HG02763 (cell line): ENCODE data around the gene PLOD3.
"Not testable (repeated sequence)": the region's sequence is repeated elsewhere in the genome, so short reads cannot be mapped to it uniquely, and the experiment has no call there.

Experiments used
- ATAC-seq: cut with Tn5 transposase; IDR thresholded peaks from one replicate; pipeline ENCODE4 v1.9.1; 2021; ENCODE audit warnings: mild to moderate bottlenecking, moderate library complexity; ENCODE audit not compliant: unreplicated experiment

Gene PLOD3

DNA sequence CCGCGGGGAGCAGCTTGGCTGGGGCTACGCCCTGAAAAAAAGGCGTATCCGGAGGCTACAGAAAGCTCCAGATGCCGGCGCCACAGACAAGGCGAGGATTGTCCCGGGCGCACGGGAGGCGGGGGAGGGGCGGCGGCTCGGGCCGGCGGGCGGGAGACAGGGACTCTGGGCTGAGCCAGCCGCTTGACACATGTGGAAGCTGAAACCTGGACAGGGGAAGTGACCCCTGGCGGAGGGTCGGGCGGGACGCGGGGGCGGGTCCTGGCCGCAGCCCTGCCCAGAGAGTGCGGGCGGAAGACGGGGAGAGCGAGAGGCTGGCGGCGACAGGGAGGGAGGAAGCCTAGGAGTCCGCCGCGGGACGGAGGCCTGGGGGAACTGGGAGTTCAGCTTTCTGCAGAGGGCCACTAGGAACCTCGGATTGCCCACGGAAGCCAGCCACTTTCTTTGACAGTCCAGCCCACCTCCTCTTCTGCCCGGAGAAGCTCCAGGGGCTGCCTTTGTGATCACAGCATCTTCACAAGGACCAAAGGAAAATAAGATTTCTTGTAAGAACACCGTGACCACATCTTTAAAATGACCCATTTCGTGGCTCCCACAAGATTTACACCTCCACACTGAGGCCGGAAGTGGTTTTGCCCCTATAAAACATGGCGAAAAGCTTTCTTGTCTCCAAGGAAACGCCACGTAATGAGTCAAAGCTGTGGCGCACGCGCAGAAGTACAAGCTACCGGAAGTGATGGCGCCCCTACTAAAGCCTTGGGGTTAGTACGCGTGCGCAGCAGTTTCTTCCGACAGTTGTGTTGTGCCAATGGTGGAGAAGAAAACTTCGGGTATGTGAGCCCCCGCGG lies at the start of gene PLOD3, which contains the start of gene ZNHIT1:
Gene PLOD3 (minus strand): TSS at position 194 of the 848 bp plus-strand sequence. CDS start 307 bp downstream, outside the sequence.
Gene ZNHIT1 (plus strand): TSS at position 778 of the 848 bp plus-strand sequence. CDS start 31 bp downstream, at position 809.
- peak; percentile 66 for ATAC-seq

GRCh38 chr7:101265622-101266516 lies 48.5 kb upstream of the PLOD3 start:
- no peak for ATAC-seq

DNA sequence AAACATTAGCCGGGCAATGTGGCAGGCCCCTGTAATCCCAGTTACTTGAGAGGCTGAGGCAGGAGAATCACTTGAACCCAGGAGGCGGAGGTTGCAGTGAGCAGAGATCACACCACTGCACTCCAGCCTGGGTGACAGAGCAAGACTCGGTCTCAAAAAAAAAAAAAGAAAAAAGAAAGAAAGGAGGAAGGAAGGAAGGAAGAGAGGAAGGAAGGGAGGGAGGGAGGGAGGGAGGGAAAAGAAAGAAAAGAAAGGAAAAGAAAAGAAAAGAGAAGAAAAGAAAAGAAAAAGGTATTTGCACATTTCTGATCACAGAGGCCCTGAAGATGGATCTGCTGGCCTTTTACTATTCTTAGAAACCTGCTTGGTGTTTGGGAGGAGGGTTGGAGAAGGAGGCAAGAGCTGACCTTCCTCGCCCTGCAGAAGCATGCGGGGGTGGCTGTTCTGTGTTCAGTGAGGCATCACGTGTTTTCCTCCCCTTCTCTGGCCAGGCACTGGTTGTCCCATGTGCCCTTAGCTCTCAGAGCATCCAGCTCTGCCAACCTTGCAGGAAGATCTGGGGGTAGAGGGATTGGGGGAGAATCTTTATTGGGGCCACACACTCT lies 46.8 kb upstream of the PLOD3 start:
- not testable (repeated sequence) for ATAC-seq

- no peak for ATAC-seq
These were observed 40.9 kb upstream of the PLOD3 start for GRCh38 chr7:101258243-101258731.

DNA sequence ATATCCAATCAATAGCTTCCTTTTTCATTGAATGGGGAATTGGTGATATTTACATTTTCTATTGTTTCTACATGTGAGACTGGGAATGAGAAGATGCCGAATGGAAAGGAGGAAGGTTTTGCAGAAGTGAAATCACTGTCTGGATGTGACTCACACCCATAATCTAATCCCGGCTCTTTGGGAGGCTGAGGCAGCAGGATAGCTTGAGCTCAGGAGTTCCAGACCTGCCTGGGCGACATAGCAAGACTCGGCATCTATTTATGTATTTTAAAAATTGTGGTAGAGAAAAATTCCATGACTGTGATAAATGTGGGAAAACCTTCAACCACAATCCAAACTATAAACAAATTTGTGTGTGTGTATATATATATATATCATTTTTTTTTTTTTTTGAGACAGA lies 38.4 kb upstream of the PLOD3 start:
- ATAC-seq, result no peak

GRCh38 chr7:101253199-101253598 lies 35.8 kb upstream of the PLOD3 start:
- ATAC-seq, result not testable (repeated sequence)

GRCh38 chr7:101251871-101252659 lies 34.7 kb upstream of the PLOD3 start:
- ATAC-seq, result peak; percentile 97

DNA sequence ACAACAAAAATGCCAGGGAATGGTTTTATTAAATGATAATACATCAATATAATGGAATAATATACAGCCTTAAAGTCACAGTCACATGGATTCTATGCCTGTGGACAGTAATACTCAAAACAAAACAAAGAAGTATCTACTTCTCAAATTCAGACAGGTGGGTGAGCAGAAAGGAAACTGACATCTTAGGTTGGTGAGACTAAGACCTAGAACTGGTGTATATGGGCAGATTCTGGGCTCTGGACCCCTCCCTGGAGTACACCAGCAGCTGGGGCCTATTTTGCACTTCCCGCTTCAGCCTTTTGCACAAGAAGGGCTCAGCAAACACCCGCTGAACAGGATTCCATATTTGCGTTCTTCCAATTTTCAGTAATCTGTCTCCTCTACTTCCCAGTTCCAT lies 32.9 kb upstream of the PLOD3 start:
- ATAC-seq, result no peak

GRCh38 chr7:101248276-101248675 lies 30.9 kb upstream of the PLOD3 start:
- ATAC-seq, result no peak

GRCh38 chr7:101245147-101245668 lies 27.8 kb upstream of the PLOD3 start:
- ATAC-seq, result no peak

DNA sequence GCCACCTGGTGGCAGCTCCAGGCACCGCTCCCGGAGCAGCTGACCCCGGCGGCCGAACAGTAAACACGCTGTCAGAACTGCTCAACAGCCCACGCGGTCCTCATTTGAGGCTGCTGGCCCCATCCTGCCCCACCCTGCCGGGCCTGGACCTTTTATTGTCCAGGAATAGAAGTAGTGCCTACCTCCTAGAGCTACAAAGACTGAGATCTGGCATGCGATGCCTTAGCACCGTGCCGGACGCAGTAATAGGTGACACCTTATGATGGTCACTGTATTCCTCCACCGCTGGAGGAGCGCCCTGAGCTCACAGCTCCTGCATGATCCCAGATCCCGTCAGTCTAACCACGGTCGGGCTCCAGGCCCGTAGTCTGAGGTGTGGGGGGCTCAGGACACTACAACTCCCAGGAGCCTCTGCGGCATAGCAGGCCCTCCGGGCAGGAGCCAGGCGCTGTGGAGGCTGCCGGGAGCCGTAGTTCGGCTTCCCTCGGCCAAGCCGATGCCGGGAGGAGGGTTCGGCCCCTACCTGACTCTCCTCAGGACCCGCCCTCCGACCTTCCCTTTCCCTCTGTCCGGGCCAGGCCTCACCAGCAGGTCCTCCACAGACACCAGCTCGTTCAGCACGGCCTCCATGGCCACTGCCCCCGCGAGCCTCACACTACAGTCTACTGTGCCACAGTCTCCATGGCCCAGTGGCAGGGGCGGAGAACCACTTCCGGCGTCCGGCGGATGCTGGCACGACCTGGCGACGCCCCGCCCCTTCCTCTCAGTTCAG lies 27.2 kb upstream of the PLOD3 start, which contains the start of gene FIS1:
Gene FIS1 (minus strand): TSS at position 707 of the 772 bp plus-strand sequence. CDS start 77 bp downstream, at position 630.
- ATAC-seq, result peak; percentile 91

DNA sequence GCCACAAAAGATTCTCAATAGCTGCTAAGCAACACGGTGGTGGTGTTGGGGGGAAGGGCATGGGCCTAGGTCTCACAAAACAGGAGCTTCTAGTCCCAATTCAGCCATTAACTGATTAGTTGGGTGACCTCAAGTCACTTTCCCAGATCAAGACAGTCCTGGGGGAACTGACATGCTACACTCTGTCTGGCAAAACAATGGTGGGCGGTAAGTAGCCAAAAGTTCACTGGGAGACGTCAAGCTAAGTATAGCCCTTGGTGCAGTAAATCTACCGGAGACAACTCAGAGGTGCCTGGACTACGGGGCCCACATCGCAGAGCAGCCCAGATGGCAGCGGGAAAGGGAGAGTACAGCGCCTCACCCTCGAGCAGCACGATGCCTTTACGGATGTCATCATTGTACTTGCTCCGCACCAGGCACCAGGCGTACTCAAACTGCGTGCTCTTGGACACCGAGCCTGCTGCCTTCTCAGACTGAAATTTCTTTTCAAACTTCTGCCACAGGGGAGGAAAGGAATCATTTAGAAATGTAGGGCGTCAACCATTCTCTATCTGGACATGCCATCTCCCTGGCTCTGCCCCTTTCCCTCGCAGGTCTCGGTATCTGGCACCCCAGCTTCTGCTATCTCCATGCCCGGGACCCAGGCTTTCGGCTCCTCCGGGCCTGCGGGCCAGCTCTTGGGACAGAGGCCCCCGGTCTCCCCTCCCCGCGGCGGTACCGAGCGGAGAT lies 26.4 kb upstream of the PLOD3 start:
- ATAC-seq, result no peak

DNA sequence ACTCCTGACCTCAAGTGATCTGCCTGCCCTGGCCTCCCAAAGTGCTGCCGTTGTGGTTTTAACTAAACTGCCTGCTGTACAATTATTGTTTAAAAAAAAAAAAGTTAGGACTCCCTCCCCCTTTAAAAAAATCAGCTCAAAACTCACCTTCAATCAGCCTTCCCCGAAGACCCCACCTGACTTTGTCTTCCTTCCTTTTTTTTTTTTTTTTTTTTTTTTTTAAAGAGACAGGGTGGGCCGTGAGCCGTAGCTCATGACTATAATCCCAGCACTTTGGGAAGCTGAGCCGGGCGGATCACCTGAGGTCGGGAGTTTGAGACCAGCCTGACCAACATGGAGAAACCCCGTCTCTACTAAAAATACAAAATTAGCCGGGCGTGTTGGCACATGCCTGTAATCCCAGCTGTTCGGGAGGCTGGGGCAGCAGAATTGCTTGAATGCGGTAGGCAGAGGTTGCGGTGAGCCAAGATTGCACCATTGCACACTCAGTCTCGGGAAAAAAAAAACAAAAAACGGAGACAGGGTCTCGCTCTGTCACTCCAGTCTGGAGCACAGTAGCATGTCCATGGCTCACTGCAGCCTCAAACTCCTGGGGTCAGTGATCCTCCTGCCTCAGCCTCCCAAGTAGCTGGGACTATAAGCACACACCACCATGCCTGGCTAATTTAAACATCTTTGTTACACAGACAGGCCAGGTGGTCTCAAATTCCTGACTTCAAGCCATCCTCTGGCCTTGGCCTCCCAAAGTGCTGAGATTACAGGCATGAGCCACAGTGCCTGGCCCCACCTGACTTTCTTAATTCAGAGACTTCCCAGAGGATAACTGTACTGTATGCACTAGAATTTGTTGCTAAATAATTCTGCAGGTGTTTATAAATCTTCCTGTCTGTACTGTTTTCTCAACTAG lies 24.3 kb upstream of the PLOD3 start:
- no peak for ATAC-seq

DNA sequence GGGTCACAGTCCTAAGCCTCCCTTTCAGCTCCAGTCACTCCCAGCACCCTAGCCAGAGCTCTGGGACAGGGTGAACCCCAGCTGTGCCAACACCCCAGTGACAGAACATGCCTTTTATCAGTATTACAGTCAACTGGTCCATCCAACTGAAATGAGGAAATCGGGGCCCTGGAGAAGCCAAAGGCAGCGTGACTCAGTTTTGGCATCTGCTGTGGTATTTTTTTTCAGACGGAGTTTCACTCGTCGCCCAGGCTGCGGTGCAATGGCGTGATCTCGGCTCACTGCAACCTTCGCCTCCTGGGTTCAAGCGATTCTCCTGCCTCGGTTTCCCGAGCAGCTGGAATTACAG lies 23.6 kb upstream of the PLOD3 start:
- no peak for ATAC-seq

- no peak for ATAC-seq
These were observed 23.0 kb upstream of the PLOD3 start for GRCh38 chr7:101240226-101241014.

GRCh38 chr7:101239951-101240220 lies 22.5 kb upstream of the PLOD3 start:
- no peak for ATAC-seq
